ENCODE measurements around the gene CUX1.

Gene CUX1

GRCh38 chr7:102248081-102248455 lies 430.6 kb downstream of the CUX1 start:
- TF ChIP-seq, protein P1, sequence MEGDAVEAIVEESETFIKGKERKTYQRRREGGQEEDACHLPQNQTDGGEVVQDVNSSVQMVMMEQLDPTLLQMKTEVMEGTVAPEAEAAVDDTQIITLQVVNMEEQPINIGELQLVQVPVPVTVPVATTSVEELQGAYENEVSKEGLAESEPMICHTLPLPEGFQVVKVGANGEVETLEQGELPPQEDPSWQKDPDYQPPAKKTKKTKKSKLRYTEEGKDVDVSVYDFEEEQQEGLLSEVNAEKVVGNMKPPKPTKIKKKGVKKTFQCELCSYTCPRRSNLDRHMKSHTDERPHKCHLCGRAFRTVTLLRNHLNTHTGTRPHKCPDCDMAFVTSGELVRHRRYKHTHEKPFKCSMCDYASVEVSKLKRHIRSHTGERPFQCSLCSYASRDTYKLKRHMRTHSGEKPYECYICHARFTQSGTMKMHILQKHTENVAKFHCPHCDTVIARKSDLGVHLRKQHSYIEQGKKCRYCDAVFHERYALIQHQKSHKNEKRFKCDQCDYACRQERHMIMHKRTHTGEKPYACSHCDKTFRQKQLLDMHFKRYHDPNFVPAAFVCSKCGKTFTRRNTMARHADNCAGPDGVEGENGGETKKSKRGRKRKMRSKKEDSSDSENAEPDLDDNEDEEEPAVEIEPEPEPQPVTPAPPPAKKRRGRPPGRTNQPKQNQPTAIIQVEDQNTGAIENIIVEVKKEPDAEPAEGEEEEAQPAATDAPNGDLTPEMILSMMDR (conservative IDR thresholded peaks at IDR 0.05; ENCODE audit: low read length), result no peak
- no peak for DNase-seq (ENCODE audit: low read depth)
- H3K4me3 ChIP-seq (ENCODE audit: low read length), result no peak overlapping the region

DNA sequence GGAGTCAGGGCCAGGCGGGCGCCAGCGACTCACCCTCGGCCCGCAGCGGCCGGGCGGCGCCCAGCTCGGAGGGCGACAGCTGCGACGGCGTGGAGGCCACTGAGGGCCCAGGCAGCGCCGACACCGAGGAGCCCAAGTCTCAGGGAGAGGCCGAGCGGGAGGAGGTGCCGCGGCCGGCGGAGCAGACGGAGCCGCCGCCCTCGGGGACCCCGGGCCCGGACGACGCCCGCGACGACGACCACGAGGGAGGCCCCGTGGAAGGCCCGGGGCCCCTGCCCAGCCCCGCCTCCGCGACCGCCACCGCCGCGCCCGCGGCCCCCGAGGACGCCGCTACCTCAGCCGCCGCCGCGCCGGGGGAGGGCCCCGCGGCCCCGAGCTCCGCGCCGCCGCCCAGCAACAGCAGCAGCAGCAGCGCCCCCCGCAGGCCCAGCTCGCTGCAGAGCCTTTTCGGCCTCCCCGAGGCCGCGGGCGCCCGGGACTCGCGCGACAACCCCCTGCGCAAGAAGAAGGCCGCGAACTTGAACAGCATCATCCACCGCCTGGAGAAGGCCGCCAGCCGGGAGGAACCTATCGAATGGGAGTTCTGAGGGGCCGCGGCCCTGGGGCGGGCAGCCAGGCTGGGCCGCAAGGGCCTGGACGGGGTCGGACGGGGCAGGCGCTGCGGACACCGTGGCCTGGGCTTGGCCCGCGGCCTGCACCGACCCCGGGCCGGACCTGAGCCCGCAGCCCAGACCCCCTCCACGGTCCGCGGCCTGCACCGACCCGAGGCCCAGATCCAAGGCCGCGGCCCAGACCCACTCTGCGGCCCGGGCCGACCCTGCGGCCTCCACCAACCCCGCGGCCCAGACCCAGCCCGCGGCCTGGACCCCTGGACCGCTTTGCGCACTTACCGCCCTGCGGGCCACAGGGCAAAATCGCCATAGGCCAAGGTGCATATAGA lies 431.3 kb downstream of the CUX1 start:
- TF ChIP-seq, protein P1 (conservative IDR thresholded peaks at IDR 0.05; ENCODE audit: low read length), result no peak
- H3K4me3 ChIP-seq (ENCODE audit: low read length), result no peak overlapping the region
- no peak for DNase-seq (ENCODE audit: low read depth)

DNA sequence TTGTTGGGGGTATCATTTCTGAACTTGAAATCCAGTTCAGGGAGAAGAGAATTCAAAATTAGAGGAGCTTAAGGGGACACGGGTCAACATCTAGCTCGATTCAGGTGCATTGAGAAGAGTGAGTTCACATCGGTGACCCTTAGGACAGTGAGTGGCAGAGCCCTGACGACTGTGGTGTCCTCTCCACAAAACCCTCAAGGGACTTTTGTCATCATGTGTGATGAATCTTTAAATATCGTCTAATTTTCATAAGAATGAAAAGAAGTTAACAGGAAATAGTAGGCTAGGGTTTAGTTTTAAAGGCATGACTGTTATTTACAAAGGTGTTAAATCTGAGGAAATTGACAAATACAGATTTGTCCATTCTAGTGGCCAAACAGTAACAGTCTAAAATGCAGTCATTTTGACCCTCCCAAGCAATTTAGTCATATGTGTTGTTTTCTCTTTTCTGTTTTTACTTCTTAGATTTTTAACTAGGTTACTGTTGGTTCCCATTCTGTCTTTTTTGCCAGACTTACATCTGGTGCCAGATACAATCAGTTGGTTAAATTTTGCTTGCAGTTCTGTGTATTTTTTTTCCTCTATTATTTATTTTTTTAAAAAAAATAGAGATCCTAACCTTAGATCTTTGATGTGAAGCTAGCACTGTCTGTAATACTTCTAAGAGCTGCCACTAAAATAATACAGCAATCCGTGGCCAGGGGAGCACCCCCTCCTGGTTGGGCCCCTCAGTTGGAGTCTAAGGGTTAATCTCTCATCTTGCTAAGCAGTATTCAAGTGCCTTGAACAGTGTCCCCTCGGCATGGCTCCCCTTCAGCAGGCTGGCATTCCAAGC lies 434.3 kb downstream of the CUX1 start:
- TF ChIP-seq, protein P1 (conservative IDR thresholded peaks at IDR 0.05; ENCODE audit: low read length), result no peak
- no peak for DNase-seq (ENCODE audit: low read depth)
- H3K4me3 ChIP-seq (ENCODE audit: low read length), result no peak overlapping the region

- TF ChIP-seq, protein P1 (conservative IDR thresholded peaks at IDR 0.05; ENCODE audit: low read length), result no peak
- DNase-seq (ENCODE audit: low read depth), result no peak
- H3K4me3 ChIP-seq (ENCODE audit: low read length), result no peak overlapping the region
Measured at GRCh38 chr7:102252366-102252982, 435.0 kb downstream of the CUX1 start.

DNA sequence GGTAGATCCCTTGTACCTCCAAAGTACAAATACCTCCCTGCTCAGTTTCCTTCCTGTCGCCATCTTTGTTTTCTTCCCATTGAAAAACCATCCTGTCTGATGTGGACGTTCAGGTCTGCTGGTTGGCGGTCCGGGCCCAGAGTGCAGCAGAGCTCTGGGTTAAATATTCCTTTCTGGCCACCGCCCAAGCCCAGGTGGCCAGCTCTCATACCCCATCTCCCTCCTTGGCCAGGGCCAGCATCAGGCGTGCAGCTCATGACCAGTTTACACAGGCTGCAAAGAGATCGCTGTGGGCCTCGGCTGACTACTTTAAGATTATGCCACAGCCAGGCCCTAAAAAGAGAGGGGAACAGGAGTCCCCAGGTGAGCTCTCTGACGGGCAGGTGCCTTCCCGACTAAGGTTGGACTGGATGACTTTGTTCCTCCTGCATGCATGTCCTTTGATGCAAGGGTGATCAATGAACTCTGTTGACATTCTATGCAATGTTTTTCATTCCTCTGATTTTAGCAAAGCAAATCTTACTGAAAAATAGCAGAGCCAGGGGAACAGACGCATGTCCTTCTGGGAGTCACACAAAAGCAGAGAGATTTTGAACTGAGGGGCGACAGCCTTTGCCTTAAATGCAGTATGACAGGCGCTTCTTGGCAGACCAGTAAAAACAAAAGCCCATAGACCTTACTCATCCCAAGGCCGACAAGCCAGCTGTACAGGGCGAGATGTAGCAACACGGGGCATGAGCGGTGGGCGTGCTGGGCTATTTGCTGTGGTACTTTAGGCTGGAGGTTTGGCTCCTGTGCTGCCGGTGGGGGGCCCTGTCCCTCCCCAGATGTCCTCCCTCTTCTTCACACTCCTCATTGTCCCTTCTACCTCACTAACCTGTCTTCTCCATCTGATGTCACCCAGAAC lies 435.9 kb downstream of the CUX1 start:
- H3K4me3 ChIP-seq (ENCODE audit: low read length), result no peak overlapping the region
- TF ChIP-seq, protein P1 (conservative IDR thresholded peaks at IDR 0.05; ENCODE audit: low read length), result no peak
- no peak for DNase-seq (ENCODE audit: low read depth)

GRCh38 chr7:102253973-102254370 lies 436.5 kb downstream of the CUX1 start:
- no peak for DNase-seq (ENCODE audit: low read depth)

More at GRCh38 chr7:102253973-102254370, 436.5 kb downstream of the CUX1 start:
- TF ChIP-seq, protein P1 (conservative IDR thresholded peaks at IDR 0.05; ENCODE audit: low read length), result no peak
- no peak overlapping the region for H3K4me3 ChIP-seq (ENCODE audit: low read length)

Measured in AG10803 (cell line).